HG02798 (cell line): ENCODE data around the gene KLHL15.
"Not testable (repeated sequence)": the region's sequence is repeated elsewhere in the genome, so short reads cannot be mapped to it uniquely, and the experiment has no call there.

Experiments used
- ATAC-seq: cut with Tn5 transposase; IDR thresholded peaks from one replicate; pipeline ENCODE4 v1.9.1; 2021; ENCODE audit warnings: mild to moderate bottlenecking; ENCODE audit not compliant: unreplicated experiment, poor library complexity

Gene KLHL15

GRCh38 chrX:24027086-24027485 is at the start of gene KLHL15:
Gene KLHL15 (minus strand): TSS chrX:24027186. CDS start chrX:24006693, 20,493 bp downstream.
- no peak for ATAC-seq

GRCh38 chrX:24069877-24070276 is 42.9 kb upstream of the KLHL15 start:
- ATAC-seq, result no peak

GRCh38 chrX:24063488-24063887 is 36.5 kb upstream of the KLHL15 start:
- ATAC-seq, result no peak

- ATAC-seq, result peak; percentile 9
These were observed 28.0 kb upstream of the KLHL15 start for GRCh38 chrX:24055043-24055356.

- ATAC-seq, result peak; percentile 92
These were observed 27.4 kb upstream of the KLHL15 start, which contains the start of gene EIF2S3 for GRCh38 chrX:24054182-24055042. Gene EIF2S3 (plus strand): TSS chrX:24054956. CDS start chrX:24054969, 13 bp downstream.

GRCh38 chrX:24050522-24051318 is 23.7 kb upstream of the KLHL15 start:
- ATAC-seq, result not testable (repeated sequence)

GRCh38 chrX:24049643-24050042 is 22.7 kb upstream of the KLHL15 start:
- not testable (repeated sequence) for ATAC-seq

GRCh38 chrX:24046060-24046459 is 19.1 kb upstream of the KLHL15 start:
- not testable (repeated sequence) for ATAC-seq

GRCh38 chrX:24037729-24038128 is 10.7 kb upstream of the KLHL15 start:
- ATAC-seq, result no peak

GRCh38 chrX:24034485-24034884 is 7.5 kb upstream of the KLHL15 start:
- ATAC-seq, result no peak

- ATAC-seq, result no peak
These were observed 3.6 kb upstream of the KLHL15 start for GRCh38 chrX:24030597-24030996.

GRCh38 chrX:24027985-24028384 is 999 bp upstream of the KLHL15 start:
- no peak for ATAC-seq

GRCh38 chrX:24026432-24026831 is 554 bp downstream of the KLHL15 start:
- no peak for ATAC-seq

- peak; percentile 29 for ATAC-seq
These were observed 1.1 kb downstream of the KLHL15 start for GRCh38 chrX:24025741-24026403.

GRCh38 chrX:24024819-24025740 is 1.9 kb downstream of the KLHL15 start:
- ATAC-seq, result peak; percentile 91

GRCh38 chrX:24023972-24024669 is 2.9 kb downstream of the KLHL15 start:
- no peak for ATAC-seq

GRCh38 chrX:24023544-24023943 is 3.4 kb downstream of the KLHL15 start:
- ATAC-seq, result no peak

- no peak for ATAC-seq
These were observed 6.6 kb downstream of the KLHL15 start for GRCh38 chrX:24020306-24020876.

GRCh38 chrX:24019448-24019847 is 7.5 kb downstream of the KLHL15 start:
- ATAC-seq, result no peak
